ENCODE data around the gene CARMIL1.

CARMIL1 gene

DNA sequence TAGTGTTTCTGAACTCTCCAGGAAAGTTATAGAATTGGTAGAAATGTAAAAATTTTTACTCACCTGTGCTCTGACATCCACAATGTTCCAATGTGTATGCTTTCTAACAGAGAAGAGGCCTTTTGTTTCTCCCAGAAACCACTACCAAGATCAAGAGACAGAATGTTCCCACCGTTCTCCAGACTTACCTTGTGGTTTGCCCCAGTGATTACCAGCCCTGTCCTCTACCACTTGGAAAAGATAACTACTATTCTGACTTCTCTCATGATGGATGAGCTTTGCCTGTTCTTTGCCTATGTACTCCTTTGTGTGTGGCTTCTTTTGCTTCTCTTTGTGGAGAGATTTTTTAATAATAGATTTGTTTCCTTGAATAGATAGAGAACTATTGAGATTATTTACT, 199.8 kb downstream of the CARMIL1 start:
- Histone ChIP-seq H3K9me3 (ENCODE audit: control insufficient read depth, insufficient read depth, low read length) (no peaks in the 10 kb centered on the region), H3K9ac (ENCODE audit: low read depth, low read length) (no peak overlapping the region), H3K36me3 (ENCODE audit: control insufficient read depth, insufficient read depth, low read length) (no peaks in the 10 kb centered on the region), H3K4me3 (ENCODE audit: low read depth, low read length) (no peak overlapping the region), H3K27me3 (ENCODE audit: control insufficient read depth, insufficient read depth, low read length) (no peaks in the 10 kb centered on the region), H3K4me1 (ENCODE audit: control insufficient read depth, insufficient read depth, low read length) (no peaks in the 10 kb centered on the region)

DNA sequence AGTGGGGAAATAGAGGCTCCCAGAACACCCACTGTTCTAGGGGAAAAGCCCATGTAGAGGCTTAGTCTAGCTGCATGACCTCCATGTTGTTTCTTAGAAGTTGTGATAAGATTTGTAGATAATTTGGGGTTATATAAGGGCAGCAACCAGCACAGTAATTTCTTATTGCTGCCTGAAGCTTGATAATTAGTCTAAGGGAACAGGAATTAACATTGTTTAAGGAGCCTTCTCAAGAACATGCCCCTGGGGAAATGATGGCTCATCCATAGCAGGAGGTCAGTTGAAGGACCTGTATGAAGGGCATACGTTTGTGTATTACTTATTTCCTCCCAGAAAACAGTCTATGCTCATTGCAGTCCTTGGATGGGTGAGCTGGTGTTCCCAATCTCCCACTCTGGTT, 202.1 kb downstream of the CARMIL1 start:
- Histone ChIP-seq H3K9ac (ENCODE audit: low read depth, low read length) (no peak overlapping the region), H3K36me3 (ENCODE audit: control insufficient read depth, insufficient read depth, low read length) (no peaks in the 10 kb centered on the region), H3K4me1 (ENCODE audit: control insufficient read depth, insufficient read depth, low read length) (no peaks in the 10 kb centered on the region), H3K9me3 (ENCODE audit: control insufficient read depth, insufficient read depth, low read length) (no peaks in the 10 kb centered on the region), H3K27me3 (ENCODE audit: control insufficient read depth, insufficient read depth, low read length) (no peaks in the 10 kb centered on the region), H3K4me3 (ENCODE audit: low read depth, low read length) (no peak overlapping the region)

DNA sequence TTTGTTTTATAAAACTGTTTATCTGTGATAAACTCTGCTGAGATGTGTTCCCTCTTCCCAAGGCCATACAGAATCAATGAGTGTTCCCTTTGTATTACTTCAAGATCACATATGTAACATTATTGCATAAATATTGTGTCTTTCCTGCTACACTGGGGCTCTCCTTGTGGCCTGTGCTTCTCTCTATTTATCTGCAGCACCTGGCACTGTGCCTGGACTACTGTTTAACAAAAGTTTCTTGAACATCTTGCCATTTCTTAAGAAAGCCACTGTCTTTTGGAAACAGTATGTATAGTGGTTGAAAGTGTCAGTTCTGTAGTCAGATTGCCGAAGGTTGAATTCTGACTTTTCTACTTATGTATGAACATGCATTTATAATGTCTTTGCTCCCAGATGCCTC, 203.8 kb downstream of the CARMIL1 start:
- Histone ChIP-seq H3K27me3 (ENCODE audit: control insufficient read depth, insufficient read depth, low read length) (no peaks in the 10 kb centered on the region), H3K36me3 (ENCODE audit: control insufficient read depth, insufficient read depth, low read length) (no peaks in the 10 kb centered on the region), H3K9ac (ENCODE audit: low read depth, low read length) (no peak overlapping the region), H3K4me1 (ENCODE audit: control insufficient read depth, insufficient read depth, low read length) (no peaks in the 10 kb centered on the region), H3K4me3 (ENCODE audit: low read depth, low read length) (no peak overlapping the region), H3K9me3 (ENCODE audit: control insufficient read depth, insufficient read depth, low read length) (no peaks in the 10 kb centered on the region)

DNA sequence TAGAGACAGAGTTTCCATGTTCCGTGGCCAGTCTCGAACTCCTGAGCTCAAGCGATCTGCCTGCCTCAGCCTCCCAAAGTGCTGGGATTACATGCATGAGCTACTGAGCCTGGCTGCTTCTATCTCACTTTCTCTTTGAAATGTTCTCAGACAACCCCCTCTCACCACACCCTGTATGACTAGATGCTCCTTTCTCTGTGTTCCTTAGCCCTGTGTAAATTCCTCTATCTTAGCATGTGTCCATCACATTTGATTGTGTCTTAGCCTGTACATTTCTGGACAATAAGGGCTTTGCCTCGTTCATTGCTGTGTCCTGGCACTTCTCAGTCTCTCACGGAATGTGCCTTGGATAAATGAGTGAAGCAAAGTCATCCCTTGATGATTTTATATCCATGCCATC, 204.8 kb downstream of the CARMIL1 start:
- Histone ChIP-seq H3K9me3 (ENCODE audit: control insufficient read depth, insufficient read depth, low read length) (no peaks in the 10 kb centered on the region), H3K4me1 (ENCODE audit: control insufficient read depth, insufficient read depth, low read length) (no peaks in the 10 kb centered on the region), H3K9ac (ENCODE audit: low read depth, low read length) (no peak overlapping the region), H3K36me3 (ENCODE audit: control insufficient read depth, insufficient read depth, low read length) (no peaks in the 10 kb centered on the region), H3K27me3 (ENCODE audit: control insufficient read depth, insufficient read depth, low read length) (no peaks in the 10 kb centered on the region), H3K4me3 (ENCODE audit: low read depth, low read length) (no peak overlapping the region)

DNA sequence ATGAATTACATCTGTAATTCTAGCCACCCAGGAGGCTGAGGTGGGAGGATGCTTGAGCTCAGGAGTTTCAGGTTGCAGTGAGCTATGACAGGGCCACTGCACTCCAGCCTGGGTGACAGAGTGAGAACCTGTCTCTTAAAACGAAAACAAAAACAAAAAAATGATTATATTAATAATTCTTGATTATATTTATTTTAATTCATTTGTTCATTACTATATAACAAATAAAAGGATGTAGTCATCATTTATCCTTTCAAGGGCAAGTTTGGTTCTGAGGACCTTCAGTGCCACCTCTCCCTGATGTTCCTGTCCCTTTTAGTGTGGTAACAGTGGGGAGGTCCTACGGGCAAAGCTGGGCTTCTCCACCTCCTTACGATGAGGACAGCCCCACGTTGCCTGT, 205.7 kb downstream of the CARMIL1 start:
- Histone ChIP-seq H3K27me3 (ENCODE audit: control insufficient read depth, insufficient read depth, low read length) (no peaks in the 10 kb centered on the region), H3K36me3 (ENCODE audit: control insufficient read depth, insufficient read depth, low read length) (no peaks in the 10 kb centered on the region), H3K9ac (ENCODE audit: low read depth, low read length) (no peak overlapping the region), H3K9me3 (ENCODE audit: control insufficient read depth, insufficient read depth, low read length) (no peaks in the 10 kb centered on the region), H3K4me3 (ENCODE audit: low read depth, low read length) (no peak overlapping the region), H3K4me1 (ENCODE audit: control insufficient read depth, insufficient read depth, low read length) (peaks cover 3% of the 10 kb centered on the region)

DNA sequence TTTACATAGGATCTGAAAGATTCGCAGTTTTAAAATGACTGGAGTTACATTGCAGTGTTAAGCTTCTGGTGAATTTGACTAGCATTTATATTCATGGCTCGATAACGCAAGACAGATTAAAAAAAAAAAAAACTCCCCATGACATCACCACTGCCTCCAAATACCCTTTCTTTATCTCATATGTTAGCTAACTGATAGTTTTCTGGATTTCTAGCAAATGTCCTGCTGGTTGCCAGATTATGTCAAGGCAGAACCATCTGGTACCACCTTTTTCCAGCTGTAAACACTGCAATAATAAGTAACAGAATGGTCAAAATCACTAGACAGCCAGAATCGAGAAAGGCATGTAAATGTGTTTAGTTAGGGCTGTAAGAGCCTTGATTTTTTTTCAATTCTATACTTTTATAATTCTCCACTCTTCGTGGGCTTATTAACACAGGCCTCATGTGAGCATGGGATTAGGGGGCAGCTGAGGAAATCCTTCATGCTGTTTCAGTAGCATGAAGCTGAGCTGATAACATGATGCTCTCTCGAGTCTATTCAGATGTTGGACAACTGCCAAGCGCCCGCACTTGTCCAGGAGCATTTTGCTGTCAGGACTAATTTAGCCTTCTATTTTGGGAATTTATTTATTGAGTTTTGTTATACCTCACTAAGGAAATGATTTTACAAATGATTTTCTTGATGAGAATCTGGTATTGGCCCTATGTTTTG, 206.8 kb downstream of the CARMIL1 start:
- Histone ChIP-seq H3K9me3 (ENCODE audit: control insufficient read depth, insufficient read depth, low read length) (no peaks in the 10 kb centered on the region), H3K36me3 (ENCODE audit: control insufficient read depth, insufficient read depth, low read length) (no peaks in the 10 kb centered on the region), H3K9ac (ENCODE audit: low read depth, low read length) (no peak overlapping the region), H3K4me1 (ENCODE audit: control insufficient read depth, insufficient read depth, low read length) (peaks cover 4% of the 10 kb centered on the region), H3K4me3 (ENCODE audit: low read depth, low read length) (no peak overlapping the region), H3K27me3 (ENCODE audit: control insufficient read depth, insufficient read depth, low read length) (no peaks in the 10 kb centered on the region)

DNA sequence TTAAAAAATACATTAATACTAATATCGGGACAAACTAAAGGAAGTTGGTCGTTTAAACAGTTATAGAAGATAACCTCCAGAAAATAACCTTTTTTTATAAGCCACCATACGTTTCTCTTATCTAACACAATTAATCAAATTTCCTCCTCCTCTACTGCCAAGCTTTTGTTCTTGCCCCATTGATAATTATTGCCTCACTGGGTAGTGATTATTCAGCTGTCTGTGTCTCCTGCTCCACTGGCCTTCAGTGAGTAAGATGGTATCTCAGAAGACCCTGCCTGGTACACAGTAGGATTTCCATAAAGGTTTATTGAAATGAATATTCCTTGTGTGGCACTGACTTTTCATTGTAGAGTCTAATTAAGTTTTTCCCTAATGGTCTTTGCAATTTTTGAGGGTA, 207.4 kb downstream of the CARMIL1 start:
- Histone ChIP-seq H3K36me3 (ENCODE audit: control insufficient read depth, insufficient read depth, low read length) (no peaks in the 10 kb centered on the region), H3K9me3 (ENCODE audit: control insufficient read depth, insufficient read depth, low read length) (no peaks in the 10 kb centered on the region), H3K4me3 (ENCODE audit: low read depth, low read length) (no peak overlapping the region), H3K27me3 (ENCODE audit: control insufficient read depth, insufficient read depth, low read length) (no peaks in the 10 kb centered on the region), H3K9ac (ENCODE audit: low read depth, low read length) (no peak overlapping the region), H3K4me1 (ENCODE audit: control insufficient read depth, insufficient read depth, low read length) (peaks cover 4% of the 10 kb centered on the region)

DNA sequence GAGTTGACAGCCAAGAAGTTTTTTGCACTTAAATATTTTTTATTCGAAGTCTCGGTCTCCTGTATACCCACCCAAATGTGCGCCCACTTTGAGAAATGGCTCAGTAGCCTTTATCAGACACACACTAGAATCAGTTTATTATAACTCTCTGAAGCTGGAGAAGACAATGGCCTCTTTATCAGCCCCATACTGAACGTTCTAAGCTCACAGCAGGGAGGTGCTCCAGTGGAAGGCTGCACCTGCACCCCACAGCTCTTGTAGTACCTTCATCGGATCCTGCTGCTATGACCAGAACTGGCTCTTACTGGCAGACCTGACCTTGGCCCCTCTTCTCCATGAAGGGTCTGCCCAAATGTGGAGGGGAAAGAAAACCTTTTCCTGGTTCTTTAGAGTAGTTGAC, 207.8 kb downstream of the CARMIL1 start:
- Histone ChIP-seq H3K9ac (ENCODE audit: low read depth, low read length) (no peak overlapping the region), H3K27me3 (ENCODE audit: control insufficient read depth, insufficient read depth, low read length) (no peaks in the 10 kb centered on the region), H3K4me3 (ENCODE audit: low read depth, low read length) (no peak overlapping the region), H3K4me1 (ENCODE audit: control insufficient read depth, insufficient read depth, low read length) (peaks cover 4% of the 10 kb centered on the region), H3K36me3 (ENCODE audit: control insufficient read depth, insufficient read depth, low read length) (no peaks in the 10 kb centered on the region), H3K9me3 (ENCODE audit: control insufficient read depth, insufficient read depth, low read length) (no peaks in the 10 kb centered on the region)

DNA sequence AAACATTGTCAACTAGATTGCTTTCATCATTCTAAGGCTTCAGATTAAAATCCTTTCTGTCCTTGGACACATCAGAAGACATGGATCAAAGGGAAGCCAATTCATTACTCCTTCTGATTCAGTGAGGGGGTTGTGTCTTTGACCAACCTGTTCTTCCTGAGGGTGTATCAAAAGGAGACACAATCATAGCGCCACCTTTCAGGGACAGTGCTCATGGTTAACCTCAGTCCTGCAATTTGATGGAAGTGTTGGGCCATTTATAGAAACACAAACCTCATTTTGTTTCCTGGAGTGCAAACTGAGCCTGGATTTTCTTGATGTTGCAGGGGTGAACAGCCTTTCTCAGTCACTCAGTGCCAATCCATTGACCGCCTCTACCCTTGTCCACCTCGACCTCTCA, 209.0 kb downstream of the CARMIL1 start:
- Histone ChIP-seq H3K4me3 (ENCODE audit: low read depth, low read length) (no peak overlapping the region), H3K4me1 (ENCODE audit: control insufficient read depth, insufficient read depth, low read length) (peaks cover 4% of the 10 kb centered on the region), H3K36me3 (ENCODE audit: control insufficient read depth, insufficient read depth, low read length) (no peaks in the 10 kb centered on the region)

DNA sequence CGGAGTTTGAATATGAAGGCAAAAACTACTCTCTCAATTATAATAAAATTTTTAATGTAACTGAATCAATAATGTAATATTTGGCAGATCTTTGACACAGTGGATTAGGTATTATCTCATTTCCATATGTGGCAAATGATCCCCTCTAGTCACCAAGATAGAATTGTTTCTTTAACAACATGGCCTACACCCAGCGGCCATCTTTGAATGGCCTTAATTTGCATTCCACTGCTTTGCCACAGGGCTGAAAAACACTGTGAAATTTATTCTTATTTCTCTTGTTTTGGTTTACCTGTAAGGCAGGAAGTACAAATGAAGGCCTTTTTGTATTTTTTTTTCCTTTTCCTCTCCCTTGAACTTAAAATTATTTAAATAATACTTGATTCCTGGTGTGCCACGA, 210.2 kb downstream of the CARMIL1 start:
- Histone ChIP-seq H3K4me3 (ENCODE audit: low read depth, low read length) (no peak overlapping the region), H3K9ac (ENCODE audit: low read depth, low read length) (no peak overlapping the region), H3K4me1 (ENCODE audit: control insufficient read depth, insufficient read depth, low read length) (peaks cover 4% of the 10 kb centered on the region), H3K9me3 (ENCODE audit: control insufficient read depth, insufficient read depth, low read length) (no peaks in the 10 kb centered on the region), H3K27me3 (ENCODE audit: control insufficient read depth, insufficient read depth, low read length) (no peaks in the 10 kb centered on the region), H3K36me3 (ENCODE audit: control insufficient read depth, insufficient read depth, low read length) (no peaks in the 10 kb centered on the region)

More for the DNA sequence above, 209.0 kb downstream of the CARMIL1 start:
- no peaks in the 10 kb centered on the region for H3K27me3 ChIP-seq (ENCODE audit: control insufficient read depth, insufficient read depth, low read length)
- H3K9ac ChIP-seq (ENCODE audit: low read depth, low read length), result no peak overlapping the region
- no peaks in the 10 kb centered on the region for H3K9me3 ChIP-seq (ENCODE audit: control insufficient read depth, insufficient read depth, low read length)

DNA sequence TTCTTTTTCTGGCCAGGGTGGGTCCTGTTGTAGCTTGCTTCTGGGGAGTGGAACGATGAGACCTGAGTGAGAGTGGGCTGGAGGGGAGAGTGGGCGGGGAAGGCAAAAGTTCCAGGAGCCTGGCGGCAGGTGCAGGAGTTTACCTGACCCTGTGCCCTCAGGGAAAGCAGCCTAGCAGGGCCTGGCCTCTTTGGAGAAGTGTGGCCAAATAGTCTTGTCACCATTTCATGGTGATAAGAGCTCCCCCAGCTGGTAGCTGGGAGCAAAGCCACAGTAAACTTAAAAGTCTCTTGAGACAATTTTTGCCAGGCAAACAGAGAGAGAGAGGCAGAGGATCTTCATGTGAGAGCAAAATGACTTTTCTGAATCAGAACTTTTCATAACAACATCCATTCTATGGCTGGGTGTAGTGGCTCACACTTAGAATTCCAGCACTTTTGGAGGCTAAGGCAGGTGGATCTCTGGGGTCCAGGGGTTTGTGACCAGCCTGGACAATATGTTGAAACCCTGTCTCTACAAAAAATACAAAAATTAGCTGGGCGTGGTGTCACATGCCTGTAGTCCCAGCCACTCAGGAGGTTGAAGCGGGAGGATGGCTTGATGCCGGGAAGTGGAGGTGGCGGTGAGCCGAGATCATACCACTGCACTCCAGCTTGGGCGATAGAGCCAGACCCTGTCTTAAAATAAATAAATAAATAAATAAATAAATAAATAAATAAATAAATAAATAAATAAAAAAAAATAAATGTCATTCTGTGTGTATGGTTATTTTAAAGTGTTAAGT, 211.0 kb downstream of the CARMIL1 start:
- Histone ChIP-seq H3K4me3 (ENCODE audit: low read depth, low read length) (no peak overlapping the region), H3K9me3 (ENCODE audit: control insufficient read depth, insufficient read depth, low read length) (no peaks in the 10 kb centered on the region), H3K36me3 (ENCODE audit: control insufficient read depth, insufficient read depth, low read length) (no peaks in the 10 kb centered on the region), H3K4me1 (ENCODE audit: control insufficient read depth, insufficient read depth, low read length) (peaks cover 4% of the 10 kb centered on the region), H3K27me3 (ENCODE audit: control insufficient read depth, insufficient read depth, low read length) (no peaks in the 10 kb centered on the region), H3K9ac (ENCODE audit: low read depth, low read length) (no peak overlapping the region)

DNA sequence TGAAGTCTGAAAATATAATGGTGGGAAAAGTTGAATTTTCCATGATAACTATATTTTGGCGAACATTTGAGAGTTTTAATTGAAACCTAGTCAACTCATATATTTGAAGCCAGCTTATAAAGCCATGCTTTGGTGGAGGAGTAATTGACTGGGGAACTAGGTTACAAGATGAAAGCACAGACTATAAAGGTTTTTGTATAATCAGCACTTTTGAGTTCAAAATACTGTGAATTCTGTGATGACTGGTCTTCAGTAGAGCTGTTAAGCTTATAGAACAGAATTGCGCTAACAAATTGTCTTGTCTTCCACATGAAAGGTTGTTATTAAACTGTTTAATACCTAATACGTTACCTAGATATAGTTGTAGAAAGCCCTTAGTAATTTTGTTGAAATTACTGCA, 213.8 kb downstream of the CARMIL1 start:
- Histone ChIP-seq H3K9ac (ENCODE audit: low read depth, low read length) (no peak overlapping the region), H3K4me3 (ENCODE audit: low read depth, low read length) (no peak overlapping the region), H3K9me3 (ENCODE audit: control insufficient read depth, insufficient read depth, low read length) (no peaks in the 10 kb centered on the region)

More for the DNA sequence above, 213.8 kb downstream of the CARMIL1 start:
- no peaks in the 10 kb centered on the region for H3K27me3 ChIP-seq (ENCODE audit: control insufficient read depth, insufficient read depth, low read length)
- H3K4me1 ChIP-seq (ENCODE audit: control insufficient read depth, insufficient read depth, low read length), result peaks cover 4% of the 10 kb centered on the region
- H3K36me3 ChIP-seq (ENCODE audit: control insufficient read depth, insufficient read depth, low read length), result no peaks in the 10 kb centered on the region
